ENCODE measurements around the gene PLAC9. TPM values are rescaled to one million over a fixed set of nuclear protein-coding genes. Genes with fewer than 3 reads are reported as not detected.
A peak's percentile ranks its signal among the peaks of the same experiment; 100 is the strongest.

PLAC9 gene
- total RNA-seq, 1 donor = 19.2 TPM

DNA sequence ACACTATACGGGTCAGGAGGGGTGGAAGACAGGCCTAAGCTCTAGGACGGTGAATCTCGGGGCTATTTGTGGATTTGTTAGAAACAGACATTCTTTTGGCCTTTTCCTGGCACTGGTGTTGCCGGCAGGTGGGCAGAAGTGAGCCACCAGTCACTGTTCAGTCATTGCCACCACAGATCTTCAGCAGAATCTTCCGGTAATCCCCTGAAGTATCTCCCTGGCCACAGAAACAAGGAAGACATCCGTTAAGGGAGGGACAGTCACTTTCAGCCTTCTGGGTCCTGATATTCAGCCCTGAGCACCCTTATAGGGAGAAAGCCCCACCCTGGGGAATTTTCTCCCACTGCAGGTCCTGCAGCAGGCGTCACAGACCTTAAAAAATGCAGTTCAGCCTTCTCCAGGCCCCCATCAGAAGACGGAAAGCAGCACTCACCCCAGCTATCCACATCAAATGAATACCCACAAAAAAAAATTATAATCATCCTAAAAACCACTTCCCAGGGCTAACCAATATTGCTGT is 23.2 kb downstream of the PLAC9 start:
- H3K9me3 ChIP-seq (ENCODE audit: low read depth, low read length) = no peaks in the 10 kb centered on the region
- H3K4me2 ChIP-seq (ENCODE audit: insufficient read depth, low read length) = peak overlapping the region; percentile 68
- H3K4me3 ChIP-seq (ENCODE audit: insufficient read depth, low read length) = no peak overlapping the region
- H3K27ac ChIP-seq (ENCODE audit: low read depth, low read length) = peak overlapping the region; percentile 97
- H3K36me3 ChIP-seq (ENCODE audit: insufficient read depth, low read length) = peaks cover 53% of the 10 kb centered on the region
- H3K4me1 ChIP-seq (ENCODE audit: insufficient read depth, low read length) = peaks cover 44% of the 10 kb centered on the region
- no peak overlapping the region for H2AFZ ChIP-seq (ENCODE audit: low read length)
- no peak for DNase-seq (ENCODE audit: insufficient read length, low spot score, missing footprints)
- H3K27me3 ChIP-seq (ENCODE audit: insufficient read depth, low read length) = no peaks in the 10 kb centered on the region
- H3K79me2 ChIP-seq (ENCODE audit: insufficient read depth, low read length) = peaks cover 13% of the 10 kb centered on the region
- peaks cover 6% of the 10 kb centered on the region for H4K20me1 ChIP-seq (ENCODE audit: insufficient read depth, low read length)
- TF ChIP-seq, protein P1, sequence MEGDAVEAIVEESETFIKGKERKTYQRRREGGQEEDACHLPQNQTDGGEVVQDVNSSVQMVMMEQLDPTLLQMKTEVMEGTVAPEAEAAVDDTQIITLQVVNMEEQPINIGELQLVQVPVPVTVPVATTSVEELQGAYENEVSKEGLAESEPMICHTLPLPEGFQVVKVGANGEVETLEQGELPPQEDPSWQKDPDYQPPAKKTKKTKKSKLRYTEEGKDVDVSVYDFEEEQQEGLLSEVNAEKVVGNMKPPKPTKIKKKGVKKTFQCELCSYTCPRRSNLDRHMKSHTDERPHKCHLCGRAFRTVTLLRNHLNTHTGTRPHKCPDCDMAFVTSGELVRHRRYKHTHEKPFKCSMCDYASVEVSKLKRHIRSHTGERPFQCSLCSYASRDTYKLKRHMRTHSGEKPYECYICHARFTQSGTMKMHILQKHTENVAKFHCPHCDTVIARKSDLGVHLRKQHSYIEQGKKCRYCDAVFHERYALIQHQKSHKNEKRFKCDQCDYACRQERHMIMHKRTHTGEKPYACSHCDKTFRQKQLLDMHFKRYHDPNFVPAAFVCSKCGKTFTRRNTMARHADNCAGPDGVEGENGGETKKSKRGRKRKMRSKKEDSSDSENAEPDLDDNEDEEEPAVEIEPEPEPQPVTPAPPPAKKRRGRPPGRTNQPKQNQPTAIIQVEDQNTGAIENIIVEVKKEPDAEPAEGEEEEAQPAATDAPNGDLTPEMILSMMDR (IDR thresholded peaks at IDR 0.05; ENCODE audit: extremely low read depth, low read depth, low read length) = no peak

DNA sequence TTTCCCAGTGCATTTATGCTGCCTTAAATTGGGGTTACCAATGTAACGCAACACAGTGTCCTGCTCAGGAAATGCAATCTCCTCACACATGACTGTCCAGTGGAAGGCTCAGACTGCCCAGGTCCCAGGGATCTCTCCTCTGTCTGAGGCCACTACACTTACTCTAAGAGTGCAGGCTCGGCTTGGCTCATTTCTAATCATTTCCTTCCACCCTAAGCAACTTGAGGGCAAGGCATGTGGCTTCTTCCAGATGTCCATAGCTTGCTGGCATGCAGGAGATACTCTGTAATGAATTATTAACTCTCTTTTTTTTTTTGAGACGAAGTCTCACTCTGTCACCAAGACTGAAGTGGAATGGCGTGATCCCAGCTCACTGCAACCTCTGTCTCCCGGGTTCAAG is 23.7 kb downstream of the PLAC9 start:
- Histone ChIP-seq H3K27ac (ENCODE audit: low read depth, low read length) (peak overlapping the region; percentile 97), H3K9me3 (ENCODE audit: low read depth, low read length) (no peaks in the 10 kb centered on the region), H2AFZ (ENCODE audit: low read length) (no peak overlapping the region), H3K36me3 (ENCODE audit: insufficient read depth, low read length) (peaks cover 53% of the 10 kb centered on the region), H3K4me2 (ENCODE audit: insufficient read depth, low read length) (no peak overlapping the region), H3K27me3 (ENCODE audit: insufficient read depth, low read length) (no peaks in the 10 kb centered on the region), H4K20me1 (ENCODE audit: insufficient read depth, low read length) (peaks cover 6% of the 10 kb centered on the region), H3K4me1 (ENCODE audit: insufficient read depth, low read length) (peaks cover 44% of the 10 kb centered on the region), H3K79me2 (ENCODE audit: insufficient read depth, low read length) (peaks cover 13% of the 10 kb centered on the region), H3K4me3 (ENCODE audit: insufficient read depth, low read length) (no peak overlapping the region)
- TF ChIP-seq, protein P1 (IDR thresholded peaks at IDR 0.05; ENCODE audit: extremely low read depth, low read depth, low read length) = no peak
- DNase-seq (ENCODE audit: insufficient read length, low spot score, missing footprints) = no peak

DNA sequence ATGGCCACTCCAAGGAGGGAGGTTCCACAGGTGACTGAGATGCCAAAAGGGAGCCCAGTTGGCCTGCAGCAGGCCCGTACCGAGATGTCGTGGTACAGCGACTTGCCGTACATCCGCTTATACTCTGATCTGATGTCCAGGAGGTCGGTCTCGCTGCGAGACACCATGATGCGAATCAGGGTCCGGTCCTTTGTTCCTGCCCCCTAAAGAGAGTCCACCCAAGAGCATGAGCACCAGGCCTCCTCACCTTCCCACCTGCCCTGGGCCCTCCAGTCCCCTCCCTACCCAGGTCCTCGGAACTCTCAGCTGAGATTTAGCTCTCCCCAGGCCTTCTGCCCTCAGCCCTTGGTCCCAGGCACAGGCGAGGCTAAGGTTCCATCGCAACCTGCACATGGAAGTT is 25.0 kb downstream of the PLAC9 start:
- no peaks in the 10 kb centered on the region for H3K9me3 ChIP-seq (ENCODE audit: low read depth, low read length)

DNA sequence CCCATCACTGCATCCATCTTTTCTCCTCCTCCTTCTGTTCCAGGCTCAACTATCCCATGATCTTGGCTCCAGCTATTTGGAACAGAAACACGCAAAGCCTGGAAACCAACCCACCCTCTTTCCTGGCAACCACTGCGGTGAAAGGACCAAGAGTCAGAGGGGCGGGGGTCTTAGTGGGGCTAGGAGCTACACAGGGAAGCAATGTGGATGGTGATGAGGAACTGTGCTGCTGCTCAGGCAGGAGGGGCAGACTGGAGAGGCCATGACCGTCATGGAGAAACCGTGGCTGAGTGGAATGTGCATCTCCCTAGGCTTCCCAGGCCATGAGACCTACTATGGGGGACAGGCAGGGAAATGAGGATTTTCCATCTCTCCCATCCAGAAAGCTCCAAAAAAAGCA is 25.6 kb downstream of the PLAC9 start:
- Histone ChIP-seq H3K4me2 (ENCODE audit: insufficient read depth, low read length) (peak overlapping the region; percentile 15), H2AFZ (ENCODE audit: low read length) (no peak overlapping the region), H3K27ac (ENCODE audit: low read depth, low read length) (peak overlapping the region; percentile 97), H4K20me1 (ENCODE audit: insufficient read depth, low read length) (peaks cover 8% of the 10 kb centered on the region), H3K79me2 (ENCODE audit: insufficient read depth, low read length) (peaks cover 12% of the 10 kb centered on the region), H3K27me3 (ENCODE audit: insufficient read depth, low read length) (no peaks in the 10 kb centered on the region), H3K4me1 (ENCODE audit: insufficient read depth, low read length) (peaks cover 47% of the 10 kb centered on the region), H3K4me3 (ENCODE audit: insufficient read depth, low read length) (no peak overlapping the region), H3K9me3 (ENCODE audit: low read depth, low read length) (no peaks in the 10 kb centered on the region), H3K36me3 (ENCODE audit: insufficient read depth, low read length) (peaks cover 53% of the 10 kb centered on the region)
- TF ChIP-seq, protein P1 (IDR thresholded peaks at IDR 0.05; ENCODE audit: extremely low read depth, low read depth, low read length) = no peak
- DNase-seq (ENCODE audit: insufficient read length, low spot score, missing footprints) = no peak

More for the DNA sequence above, 25.0 kb downstream of the PLAC9 start:
- no peak for DNase-seq (ENCODE audit: insufficient read length, low spot score, missing footprints)
- Histone ChIP-seq H3K4me2 (ENCODE audit: insufficient read depth, low read length) (no peak overlapping the region), H3K36me3 (ENCODE audit: insufficient read depth, low read length) (peaks cover 53% of the 10 kb centered on the region), H2AFZ (ENCODE audit: low read length) (no peak overlapping the region), H3K4me1 (ENCODE audit: insufficient read depth, low read length) (peaks cover 44% of the 10 kb centered on the region), H3K79me2 (ENCODE audit: insufficient read depth, low read length) (peaks cover 13% of the 10 kb centered on the region), H3K4me3 (ENCODE audit: insufficient read depth, low read length) (no peak overlapping the region), H3K27ac (ENCODE audit: low read depth, low read length) (peak overlapping the region; percentile 97), H4K20me1 (ENCODE audit: insufficient read depth, low read length) (peaks cover 6% of the 10 kb centered on the region), H3K27me3 (ENCODE audit: insufficient read depth, low read length) (no peaks in the 10 kb centered on the region)
- TF ChIP-seq, protein P1 (IDR thresholded peaks at IDR 0.05; ENCODE audit: extremely low read depth, low read depth, low read length) = no peak
